ENCODE results near the gene NEMP2. TPM values are rescaled to one million over a fixed set of nuclear protein-coding genes. Genes with fewer than 3 reads are reported as not detected.

Gene NEMP2
- total and polyA plus RNA-seq, 2 of the 8 experiments (the other 6 are each of a cell fraction or from before 2014, with no cell fraction given), result 3.1 to 5.3 TPM

- Histone ChIP-seq H4K5ac (ENCODE audit: insufficient read length, low read depth, low read length) (no peak overlapping the region), H3K4ac (replicated peaks; ENCODE audit: insufficient read length, low read depth, low read length) (no peak overlapping the region), H3K23me2 (ENCODE audit: low read depth, low read length) (no peaks in the 10 kb centered on the region), H2BK5ac (ENCODE audit: low read depth, low read length) (no peak overlapping the region), H2BK15ac (ENCODE audit: low read length) (no peak overlapping the region), H3K4me2 (ENCODE audit: insufficient read depth in 1 of 2, low read depth in 2 of 2, low read length in 2 of 2) (no peak overlapping the region), H3K27me3 (replicated peaks in 1 of 4; ENCODE audit: control insufficient read depth in 3 of 4, extremely low read depth in 1 of 4, insufficient read depth in 3 of 4, low read length in 3 of 4) (no peaks in the 10 kb centered on the region), H3K79me1 (ENCODE audit: low read depth, low read length) (no peaks in the 10 kb centered on the region), H4K91ac (replicated peaks; ENCODE audit: insufficient read length, low read length) (no peak overlapping the region), H2BK12ac (ENCODE audit: low read depth, low read length) (no peak overlapping the region), H3K56ac (replicated peaks; ENCODE audit: insufficient read length, low read depth, low read length) (no peak overlapping the region), H3K9ac (replicated peaks in 1 of 4; ENCODE audit: extremely low read depth in 1 of 4, low read depth in 3 of 4, low read length in 3 of 4) (no peak overlapping the region), H3K79me2 (ENCODE audit: control insufficient read depth in 1 of 2, insufficient read depth in 2 of 2, low read length in 2 of 2) (no peaks in the 10 kb centered on the region), H3K23ac (ENCODE audit: insufficient read length) (no peak overlapping the region), H3K14ac (ENCODE audit: insufficient read length) (no peak overlapping the region), H2BK20ac (ENCODE audit: low read length) (no peak overlapping the region), H4K20me1 (replicated peaks in 1 of 2; ENCODE audit: control insufficient read depth in 1 of 2, insufficient read depth in 2 of 2, low read length in 2 of 2) (no peaks in the 10 kb centered on the region), H3K27ac (ENCODE audit: low read depth, low read length) (no peak overlapping the region), H3K9me3 (ENCODE audit: insufficient read depth in 2 of 2, low read depth in 1 of 2, low read length in 1 of 2) (no peaks in the 10 kb centered on the region), H3K4me1 (replicated peaks in 1 of 4; ENCODE audit: control insufficient read depth in 3 of 4, insufficient read depth in 4 of 4, low read length in 3 of 4) (no peaks in the 10 kb centered on the region), H3K36me3 (ENCODE audit: control insufficient read depth in 2 of 4, insufficient read depth in 4 of 4, low read length in 3 of 4) (no peaks in the 10 kb centered on the region), H2AFZ (ENCODE audit: low read length) (no peak overlapping the region), H2AK5ac (ENCODE audit: low read depth, low read length) (no peak overlapping the region), H3K4me3 (ENCODE audit: extremely low read depth in 1 of 4, insufficient read depth in 2 of 4, low read depth in 3 of 4, low read length in 4 of 4) (no peak overlapping the region), H2BK120ac (replicated peaks; ENCODE audit: low read depth, low read length) (no peak overlapping the region), H3K18ac (ENCODE audit: extremely low read depth, low read length) (no peak overlapping the region), H4K8ac (ENCODE audit: extremely low read depth, insufficient read depth, low read length) (no peak overlapping the region)
- WGBS, 2 experiments (ENCODE audit: extremely low coverage in 1 of 2, insufficient coverage in 1 of 2, insufficient read length in 1 of 2, insufficient replicate concordance in 2 of 2, low coverage in 1 of 2, low lambda C conversion rate in 2 of 2, missing lambda C conversion rate in 1 of 2), result 89% methylated on average over 2 of the region's 2 CpGs; no CpG with 5 or more reads in 1 of the 2 experiments
- DNase-seq (ENCODE audit: low read depth in 1 of 2, low spot score in 2 of 2), result no peak
- ChIA-PET POLR2A (ENCODE audit: partially characterized antibody) (interaction anchor here (1.3 kb wide), 1 partner anchor 10 kb away, joined by 3 read pairs; no protein-coding TSS in a partner anchor), CTCF (ENCODE audit: partially characterized antibody) (no interaction called here)
- no peak for FAIRE-seq
- TF ChIP-seq JUND (IDR thresholded peaks at IDR 0.05; ENCODE audit: low read length) (no peak), POU5F1 (IDR thresholded peaks at IDR 0.05; ENCODE audit: low read depth, low read length) (no peak), TBP (IDR thresholded peaks at IDR 0.05; ENCODE audit: low read depth, low read length) (no peak), NRF1 (IDR thresholded peaks at IDR 0.05; ENCODE audit: low read depth, low read length) (no peak), TAF7 (optimal IDR thresholded peaks at IDR 0.05; ENCODE audit: borderline replicate concordance, low read depth, low read length) (no peak), PHF8 (conservative IDR thresholded peaks at IDR 0.05; ENCODE audit: low read depth, low read length) (no peak), RNF2 (IDR thresholded peaks at IDR 0.05; ENCODE audit: borderline replicate concordance, low read depth, low read length, missing control alignments, poor library complexity, severe bottlenecking) (no peak), POLR2AphosphoS5 (IDR thresholded peaks at IDR 0.05; ENCODE audit: low read depth, low read length) (no peak), EZH2 (IDR thresholded peaks at IDR 0.05; ENCODE audit: low read depth, low read length, severe bottlenecking) (no peak), TAF1 (IDR thresholded peaks at IDR 0.05; ENCODE audit: low read depth, low read length) (no peak)
- TF ChIP-seq, protein P1, sequence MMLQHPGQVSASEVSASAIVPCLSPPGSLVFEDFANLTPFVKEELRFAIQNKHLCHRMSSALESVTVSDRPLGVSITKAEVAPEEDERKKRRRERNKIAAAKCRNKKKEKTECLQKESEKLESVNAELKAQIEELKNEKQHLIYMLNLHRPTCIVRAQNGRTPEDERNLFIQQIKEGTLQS (IDR thresholded peaks at IDR 0.05; ENCODE audit: insufficient read depth, low read depth, low read length), result no peak
- TF ChIP-seq, protein P2, sequence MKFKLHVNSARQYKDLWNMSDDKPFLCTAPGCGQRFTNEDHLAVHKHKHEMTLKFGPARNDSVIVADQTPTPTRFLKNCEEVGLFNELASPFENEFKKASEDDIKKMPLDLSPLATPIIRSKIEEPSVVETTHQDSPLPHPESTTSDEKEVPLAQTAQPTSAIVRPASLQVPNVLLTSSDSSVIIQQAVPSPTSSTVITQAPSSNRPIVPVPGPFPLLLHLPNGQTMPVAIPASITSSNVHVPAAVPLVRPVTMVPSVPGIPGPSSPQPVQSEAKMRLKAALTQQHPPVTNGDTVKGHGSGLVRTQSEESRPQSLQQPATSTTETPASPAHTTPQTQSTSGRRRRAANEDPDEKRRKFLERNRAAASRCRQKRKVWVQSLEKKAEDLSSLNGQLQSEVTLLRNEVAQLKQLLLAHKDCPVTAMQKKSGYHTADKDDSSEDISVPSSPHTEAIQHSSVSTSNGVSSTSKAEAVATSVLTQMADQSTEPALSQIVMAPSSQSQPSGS (IDR thresholded peaks at IDR 0.05; ENCODE audit: low read length), result no peak
These were observed 72.3 kb downstream of the NEMP2 start for GRCh38 chr2:190462181-190462580.

All from H1 (cell line).